K562 (cell line): Measurements from ENCODE around the gene RBM27. TPM values are rescaled to one million over a fixed set of nuclear protein-coding genes. Genes with fewer than 3 reads are reported as not detected.

Experiments used
- ARID2 ChIP-seq: fragments of 450-650 bp; IDR thresholded peaks from 2 replicates; pipeline ENCODE4 v1.6.1; 2017; ENCODE audit warnings: antibody characterized with exemption, mild to moderate bottlenecking
- ARID3A ChIP-seq: IDR thresholded peaks from 2 replicates; pipeline ENCODE4 v1.6.1; 2012; ENCODE audit warnings: low read depth, low read length, improper control_type of control experiment, borderline replicate concordance
- CCAR2 ChIP-seq: fragments of 200-400 bp; formaldehyde crosslinking; IDR thresholded peaks from 2 replicates; pipeline ENCODE4 v1.6.1; 2017; ENCODE audit warnings: mild to moderate bottlenecking, low read depth, low read length
- CHD7 ChIP-seq: fragments of 200-600 bp; sonication (generic); IDR thresholded peaks from one replicate; pipeline ENCODE4 v1.6.1; 2012; ENCODE audit warnings: mild to moderate bottlenecking, low read depth, low read length, inconsistent platforms
- DLX4 ChIP-seq: fragments of 250-450 bp; sonication (Bioruptor Pico); IDR thresholded peaks from 2 replicates; pipeline ENCODE4 v1.6.1; 2021; ENCODE audit warnings: mild to moderate bottlenecking
- FUS ChIP-seq: fragments of 200-400 bp; formaldehyde crosslinking; optimal IDR thresholded peaks from 2 replicates; pipeline ENCODE3; 2017; ENCODE audit warnings: low read depth, low read length
- MCM2 ChIP-seq: fragments of 450-650 bp; IDR thresholded peaks from 2 replicates; pipeline ENCODE4 v1.6.1; 2017; ENCODE audit warnings: low read depth, mild to moderate bottlenecking
- MED1 ChIP-seq: sonication (generic); formaldehyde crosslinking; IDR thresholded peaks from 2 replicates; pipeline ENCODE4 v1.8.1; 2023; ENCODE audit warnings: missing genetic modification reagents, borderline replicate concordance
- NFXL1 ChIP-seq: fragments of 450-650 bp; formaldehyde crosslinking; IDR thresholded peaks from 2 replicates; pipeline ENCODE4 v1.4.0; 2021; ENCODE audit warnings: mild to moderate bottlenecking
- TCF7L2 ChIP-seq: fragments of 150-350 bp; IDR thresholded peaks from 2 replicates; pipeline ENCODE4 v1.6.1; 2016; ENCODE audit warnings: low read depth, mild to moderate bottlenecking, low read length, moderate library complexity
- TRIM28 ChIP-seq: fragments of 450-650 bp; IDR thresholded peaks from 2 replicates; pipeline ENCODE4 v1.6.1; 2017
- ZFPM2 ChIP-seq: fragments of 250-450 bp; sonication (Bioruptor Pico); IDR thresholded peaks from 2 replicates; pipeline ENCODE4 v1.5.1; 2022; ENCODE audit warnings: mild to moderate bottlenecking
- ZKSCAN3 ChIP-seq: fragments of 250-450 bp; sonication (Bioruptor Pico); IDR thresholded peaks from 2 replicates; pipeline ENCODE4 v1.4.0; 2020
- ZNF23 ChIP-seq: fragments of 250-450 bp; sonication (Bioruptor Pico); IDR thresholded peaks from 2 replicates; pipeline ENCODE4 v1.4.0; 2020; ENCODE audit warnings: mild to moderate bottlenecking
- ZNF3 ChIP-seq: fragments of 250-450 bp; sonication (Bioruptor Pico); IDR thresholded peaks from 2 replicates; pipeline ENCODE4 v1.5.0; 2021; ENCODE audit warnings: mild to moderate bottlenecking, moderate library complexity
- ZNF583 ChIP-seq: fragments of 250-450 bp; sonication (Bioruptor Pico); IDR thresholded peaks from 2 replicates; pipeline ENCODE4 v1.4.0; 2020
- polyA plus RNA-seq, 8 experiments: library from polyadenylated mRNA; depleted of rRNA in 4 of 8; stranded (reverse) in 5 of 8; unstranded in 3 of 8; fragments of >200 nt; fragmentation: Nextera tagmentation in 2 of 8; fragmentation: Illumina TruSeq in 1 of 8; extraction: Ambion mirVana in 2 of 8; extraction: Trizol in 1 of 8; gene quantifications; 2 replicates each; pipeline versions ENCODE4 v1.2.1 to v1.2.3, GENCODE V29; 2011 to 2014; ENCODE audit warnings: inconsistent platforms in 1 of 8, missing spikeins in 1 of 8
- total RNA-seq, 7 experiments: library from RNA; depleted of rRNA in 6 of 7; stranded (reverse); fragments of >200 nt in 6 of 7; fragmentation: Illumina TruSeq in 2 of 7; extraction: Trizol in 2 of 7; gene quantifications; 2 replicates each; pipeline versions ENCODE4 v1.2.1 to v1.2.3, GENCODE V29; 2011 to 2021; ENCODE audit warnings: low replicate concordance in 1 of 7

The RBM27 gene
- total and polyA plus RNA-seq, 9 of the 15 experiments (the other 6 are each of a cell fraction or from before 2014, with no cell fraction given): 5.3 to 45.4 (median 29.1) TPM

- TF ChIP-seq DLX4 (no peak), CHD7 (no peak), CCAR2 (no peak), ARID3A (no peak; the same call in 1 of the 2 replicates), ZFPM2 (CRISPR knock-in tag) (no peak), TRIM28 (no peak), ZNF3 (CRISPR knock-in tag) (no peak), MCM2 (no peak), ZNF23 (CRISPR knock-in tag) (no peak), ZNF583 (CRISPR knock-in tag) (no peak), NFXL1 (CRISPR knock-in tag) (no peak), ZKSCAN3 (CRISPR knock-in tag) (no peak), TCF7L2 (no peak; the same call in 1 of the 2 replicates), ARID2 (no peak), MED1 (CRISPR knock-in tag) (no peak), FUS (no peak)
Observed at GRCh38 chr5:146203011-146203871, at the start of gene RBM27 (continued).
